HepG2 (cell line): ENCODE data around the gene SH3D19.

Experiments
- ATRX ChIP-seq: sonication (generic); formaldehyde crosslinking; IDR thresholded peaks from 2 replicates; pipeline ENCODE4 v1.4.0; 2020; ENCODE audit warnings: missing genetic modification reagents, borderline replicate concordance
- BHLHE40 ChIP-seq: IDR thresholded peaks from 2 replicates; pipeline ENCODE4 v1.6.1; 2011; ENCODE audit warnings: low read length, improper control_type of control experiment
- MATR3 ChIP-seq: sonication (generic); formaldehyde crosslinking; IDR thresholded peaks from 2 replicates; pipeline ENCODE4 v1.4.0; 2020; ENCODE audit warnings: missing genetic modification reagents
- POLR2AphosphoS2 ChIP-seq: IDR thresholded peaks from 2 replicates; pipeline ENCODE4 v1.6.1; 2011; ENCODE audit warnings: low read depth, low read length, improper control_type of control experiment
- ZNF138 ChIP-seq: sonication (generic); formaldehyde crosslinking; IDR thresholded peaks from 2 replicates; pipeline ENCODE4 v1.5.0; 2020; ENCODE audit warnings: mild to moderate bottlenecking, low read depth, missing genetic modification reagents
- ZNF17 ChIP-seq: sonication (generic); formaldehyde crosslinking; IDR thresholded peaks from 2 replicates; pipeline ENCODE4 v1.5.0; 2020; ENCODE audit warnings: mild to moderate bottlenecking, missing genetic modification reagents
- ZNF776 ChIP-seq: sonication (generic); formaldehyde crosslinking; IDR thresholded peaks from 2 replicates; pipeline ENCODE4 v1.4.0; 2020; ENCODE audit warnings: mild to moderate bottlenecking, missing genetic modification reagents
- TF ChIP-seq, protein P1 (sequence below): sonication (generic); formaldehyde crosslinking; IDR thresholded peaks from 2 replicates; pipeline ENCODE4 v1.4.0; 2020; ENCODE audit warnings: missing genetic modification reagents
- TF ChIP-seq, protein P2 (sequence below): sonication (generic); formaldehyde crosslinking; IDR thresholded peaks from 2 replicates; pipeline ENCODE4 v1.4.0; 2020; ENCODE audit warnings: low read depth, missing genetic modification reagents
- TF ChIP-seq, protein P3 (sequence below): sonication (generic); formaldehyde crosslinking; IDR thresholded peaks from 2 replicates; pipeline ENCODE4 v1.5.0; 2020; ENCODE audit warnings: mild to moderate bottlenecking, missing genetic modification reagents, moderate library complexity

DNA sequence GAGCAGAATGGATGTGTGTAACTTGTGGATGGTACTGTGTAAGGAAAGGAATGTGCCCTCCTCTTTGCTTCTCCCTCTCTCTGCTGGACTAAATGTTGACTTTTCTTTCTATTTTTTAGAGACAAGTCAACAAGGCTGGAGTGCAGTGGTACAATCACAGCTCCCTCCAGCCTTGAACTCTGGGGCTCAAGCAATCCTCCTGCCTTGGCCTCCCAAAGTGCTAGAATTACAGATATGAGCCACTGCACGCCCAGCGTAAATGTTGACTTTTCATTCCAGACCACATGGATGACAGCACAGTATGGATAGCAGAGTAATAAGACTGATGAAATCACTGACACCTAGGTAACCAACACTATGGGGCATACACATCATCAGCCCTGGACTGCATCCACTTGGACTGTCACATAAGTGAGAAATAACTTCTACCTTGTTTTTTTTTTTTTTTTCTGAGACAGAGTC lies 231.1 kb downstream of the SH3D19 start:
- no peak for TF ChIP-seq ZNF776 (CRISPR knock-in tag)
- TF ChIP-seq, protein P1, sequence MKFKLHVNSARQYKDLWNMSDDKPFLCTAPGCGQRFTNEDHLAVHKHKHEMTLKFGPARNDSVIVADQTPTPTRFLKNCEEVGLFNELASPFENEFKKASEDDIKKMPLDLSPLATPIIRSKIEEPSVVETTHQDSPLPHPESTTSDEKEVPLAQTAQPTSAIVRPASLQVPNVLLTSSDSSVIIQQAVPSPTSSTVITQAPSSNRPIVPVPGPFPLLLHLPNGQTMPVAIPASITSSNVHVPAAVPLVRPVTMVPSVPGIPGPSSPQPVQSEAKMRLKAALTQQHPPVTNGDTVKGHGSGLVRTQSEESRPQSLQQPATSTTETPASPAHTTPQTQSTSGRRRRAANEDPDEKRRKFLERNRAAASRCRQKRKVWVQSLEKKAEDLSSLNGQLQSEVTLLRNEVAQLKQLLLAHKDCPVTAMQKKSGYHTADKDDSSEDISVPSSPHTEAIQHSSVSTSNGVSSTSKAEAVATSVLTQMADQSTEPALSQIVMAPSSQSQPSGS: peak; percentile 43; the same call in 1 of the 2 replicates
- TF ChIP-seq, protein P2, sequence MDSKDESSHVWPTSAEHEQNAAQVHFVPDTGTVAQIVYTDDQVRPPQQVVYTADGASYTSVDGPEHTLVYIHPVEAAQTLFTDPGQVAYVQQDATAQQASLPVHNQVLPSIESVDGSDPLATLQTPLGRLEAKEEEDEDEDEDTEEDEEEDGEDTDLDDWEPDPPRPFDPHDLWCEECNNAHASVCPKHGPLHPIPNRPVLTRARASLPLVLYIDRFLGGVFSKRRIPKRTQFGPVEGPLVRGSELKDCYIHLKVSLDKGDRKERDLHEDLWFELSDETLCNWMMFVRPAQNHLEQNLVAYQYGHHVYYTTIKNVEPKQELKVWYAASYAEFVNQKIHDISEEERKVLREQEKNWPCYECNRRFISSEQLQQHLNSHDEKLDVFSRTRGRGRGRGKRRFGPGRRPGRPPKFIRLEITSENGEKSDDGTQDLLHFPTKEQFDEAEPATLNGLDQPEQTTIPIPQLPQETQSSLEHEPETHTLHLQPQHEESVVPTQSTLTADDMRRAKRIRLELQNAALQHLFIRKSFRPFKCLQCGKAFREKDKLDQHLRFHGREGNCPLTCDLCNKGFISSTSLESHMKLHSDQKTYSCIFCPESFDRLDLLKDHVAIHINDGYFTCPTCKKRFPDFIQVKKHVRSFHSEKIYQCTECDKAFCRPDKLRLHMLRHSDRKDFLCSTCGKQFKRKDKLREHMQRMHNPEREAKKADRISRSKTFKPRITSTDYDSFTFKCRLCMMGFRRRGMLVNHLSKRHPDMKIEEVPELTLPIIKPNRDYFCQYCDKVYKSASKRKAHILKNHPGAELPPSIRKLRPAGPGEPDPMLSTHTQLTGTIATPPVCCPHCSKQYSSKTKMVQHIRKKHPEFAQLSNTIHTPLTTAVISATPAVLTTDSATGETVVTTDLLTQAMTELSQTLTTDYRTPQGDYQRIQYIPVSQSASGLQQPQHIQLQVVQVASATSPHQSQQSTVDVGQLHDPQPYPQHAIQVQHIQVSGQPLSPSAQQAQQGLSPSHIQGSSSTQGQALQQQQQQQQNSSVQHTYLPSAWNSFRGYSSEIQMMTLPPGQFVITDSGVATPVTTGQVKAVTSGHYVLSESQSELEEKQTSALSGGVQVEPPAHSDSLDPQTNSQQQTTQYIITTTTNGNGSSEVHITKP (CRISPR knock-in tag): peak; percentile 66; the same call in 1 of the 2 replicates
- TF ChIP-seq POLR2AphosphoS2: no peak
- no peak for TF ChIP-seq ZNF138 (CRISPR knock-in tag)
- TF ChIP-seq ZNF17: no peak
- TF ChIP-seq, protein P3, sequence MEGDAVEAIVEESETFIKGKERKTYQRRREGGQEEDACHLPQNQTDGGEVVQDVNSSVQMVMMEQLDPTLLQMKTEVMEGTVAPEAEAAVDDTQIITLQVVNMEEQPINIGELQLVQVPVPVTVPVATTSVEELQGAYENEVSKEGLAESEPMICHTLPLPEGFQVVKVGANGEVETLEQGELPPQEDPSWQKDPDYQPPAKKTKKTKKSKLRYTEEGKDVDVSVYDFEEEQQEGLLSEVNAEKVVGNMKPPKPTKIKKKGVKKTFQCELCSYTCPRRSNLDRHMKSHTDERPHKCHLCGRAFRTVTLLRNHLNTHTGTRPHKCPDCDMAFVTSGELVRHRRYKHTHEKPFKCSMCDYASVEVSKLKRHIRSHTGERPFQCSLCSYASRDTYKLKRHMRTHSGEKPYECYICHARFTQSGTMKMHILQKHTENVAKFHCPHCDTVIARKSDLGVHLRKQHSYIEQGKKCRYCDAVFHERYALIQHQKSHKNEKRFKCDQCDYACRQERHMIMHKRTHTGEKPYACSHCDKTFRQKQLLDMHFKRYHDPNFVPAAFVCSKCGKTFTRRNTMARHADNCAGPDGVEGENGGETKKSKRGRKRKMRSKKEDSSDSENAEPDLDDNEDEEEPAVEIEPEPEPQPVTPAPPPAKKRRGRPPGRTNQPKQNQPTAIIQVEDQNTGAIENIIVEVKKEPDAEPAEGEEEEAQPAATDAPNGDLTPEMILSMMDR (CRISPR knock-in tag): peak; percentile 6; the same call in 1 of the 2 replicates
- TF ChIP-seq BHLHE40: no peak
- TF ChIP-seq ATRX: no peak
- no peak for TF ChIP-seq MATR3
